ENCODE results near the gene TMEM121B.
A peak's percentile ranks its signal among the peaks of the same experiment; 100 is the strongest.
"Not testable (repeated sequence)": the region's sequence is repeated elsewhere in the genome, so short reads cannot be mapped to it uniquely, and the experiment has no call there.

Gene TMEM121B
- 0.22 to 0.24 reads per million in 2 experiments for total RNA-seq

DNA sequence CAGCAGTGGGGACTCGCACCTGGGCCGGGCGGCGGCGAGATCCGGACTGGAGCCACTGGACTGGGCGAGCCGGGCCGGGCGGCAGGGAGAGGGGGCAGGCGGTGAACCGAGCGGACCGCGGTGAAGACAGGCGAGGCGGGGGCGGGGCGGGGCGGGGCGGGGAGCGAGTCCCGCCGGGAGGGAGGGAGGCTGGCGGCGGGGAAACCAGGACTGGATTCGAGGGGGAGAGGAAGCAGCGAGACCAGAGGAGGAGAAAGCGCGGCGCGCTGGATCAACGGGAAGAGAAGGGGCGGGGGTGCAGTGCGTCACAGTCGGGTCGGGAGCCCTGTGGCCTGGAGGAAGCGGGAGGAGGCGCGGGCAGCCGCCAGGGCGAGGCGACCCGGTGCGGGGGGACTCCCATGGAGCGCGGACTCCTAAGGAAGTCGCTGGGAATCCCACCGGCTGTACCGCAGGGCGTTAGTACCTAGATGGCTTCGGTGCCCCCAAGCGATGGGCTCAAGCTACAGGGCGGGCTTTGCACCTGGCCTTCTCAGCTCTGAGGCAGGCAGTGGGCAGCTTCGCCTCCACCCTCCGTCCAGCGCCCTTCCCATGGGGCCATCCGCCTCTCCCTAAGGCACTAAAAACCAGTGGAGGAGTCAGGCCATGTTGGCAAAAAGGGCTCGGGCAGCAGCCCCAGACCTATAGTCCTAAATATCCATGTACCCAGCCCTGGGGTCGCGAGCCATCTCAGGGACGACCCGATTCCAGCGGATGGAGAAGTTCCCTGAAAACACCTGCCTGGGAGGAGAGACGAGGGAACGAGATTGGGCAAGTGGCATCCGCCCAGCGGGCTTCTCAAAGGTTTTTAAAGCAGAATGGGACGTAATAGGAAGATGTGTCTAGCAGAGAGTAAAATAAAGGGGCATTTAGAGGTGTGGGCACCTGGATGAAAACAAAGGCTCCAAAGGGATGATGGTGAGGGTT lies at the start of gene TMEM121B:
TSS of gene TMEM121B (minus strand) at position 128 of the 963 bp plus-strand sequence. CDS start 233 bp downstream, outside the sequence.
- no peak for DNase-seq (ENCODE audit: low read depth)

DNA sequence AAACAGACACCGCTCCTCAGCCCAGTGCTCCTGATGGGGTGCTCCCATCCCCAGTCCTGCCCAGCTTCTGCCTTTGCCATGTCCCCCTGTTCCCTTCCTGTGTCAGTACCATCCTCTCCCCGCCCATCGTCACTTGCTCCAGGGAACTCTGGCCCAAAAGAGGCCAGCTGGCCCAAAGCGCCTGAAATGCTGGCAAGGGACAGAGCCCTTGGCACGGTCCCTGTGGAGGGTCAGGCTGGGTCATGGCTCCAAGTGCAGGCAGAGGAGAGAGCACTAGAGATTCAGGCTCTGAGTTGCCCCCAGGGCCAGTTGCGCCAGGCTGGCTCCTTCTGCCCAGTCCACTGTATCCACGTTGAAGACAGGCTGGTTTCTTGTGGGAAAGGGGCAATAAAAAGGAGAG lies 46.3 kb upstream of the TMEM121B start:
- no peak for DNase-seq (ENCODE audit: low read depth)

DNA sequence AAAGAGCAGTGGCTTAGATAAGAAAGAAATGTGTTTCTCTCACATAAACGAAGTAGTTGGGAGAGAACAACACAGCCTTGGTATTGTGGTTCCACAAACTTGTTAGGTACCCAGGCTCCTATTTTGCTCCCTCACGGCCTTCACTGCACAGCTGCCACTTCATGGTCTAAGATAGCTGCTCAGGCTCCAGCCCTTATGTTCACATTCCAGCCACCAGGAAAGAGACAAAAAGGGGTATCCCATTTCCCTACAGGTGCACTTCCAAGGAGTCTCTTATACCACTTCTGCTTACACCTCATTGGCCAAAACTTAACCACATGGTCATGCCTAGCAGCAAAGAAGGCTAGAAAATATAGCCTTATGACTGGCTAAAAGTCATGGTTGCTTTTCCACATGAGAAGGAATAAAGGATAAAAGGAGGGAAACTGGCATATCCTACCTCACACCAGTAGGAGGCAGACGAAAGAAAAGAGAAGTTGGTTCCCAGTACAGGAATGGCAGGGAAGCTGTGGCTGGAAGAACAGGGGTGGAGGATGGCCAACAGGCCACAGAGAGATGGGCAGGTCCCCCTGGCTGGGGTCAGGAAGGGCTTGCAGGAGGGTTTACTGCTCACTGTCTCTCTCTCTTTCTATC lies 43.3 kb upstream of the TMEM121B start:
- no peak for DNase-seq (ENCODE audit: low read depth)

DNA sequence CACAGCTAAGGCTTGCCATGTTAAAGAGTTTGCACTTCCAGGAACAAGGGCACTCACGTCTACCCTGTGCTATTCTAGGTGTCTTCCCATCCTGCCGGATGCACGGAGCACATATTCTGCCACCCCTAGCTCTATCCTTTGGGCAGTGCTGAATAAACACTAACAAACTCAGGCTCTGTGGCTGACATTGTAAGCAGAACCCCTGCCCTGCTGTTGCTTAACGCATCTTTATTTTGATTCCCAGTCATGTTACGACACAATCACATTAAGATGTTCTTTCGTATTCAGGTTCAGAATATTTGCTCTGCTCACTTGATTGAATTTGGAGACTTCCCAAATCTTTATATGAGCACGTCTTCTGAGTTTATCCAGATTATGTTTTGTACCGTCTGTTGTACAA lies 41.6 kb upstream of the TMEM121B start:
- DNase-seq (ENCODE audit: low read depth): no peak

DNA sequence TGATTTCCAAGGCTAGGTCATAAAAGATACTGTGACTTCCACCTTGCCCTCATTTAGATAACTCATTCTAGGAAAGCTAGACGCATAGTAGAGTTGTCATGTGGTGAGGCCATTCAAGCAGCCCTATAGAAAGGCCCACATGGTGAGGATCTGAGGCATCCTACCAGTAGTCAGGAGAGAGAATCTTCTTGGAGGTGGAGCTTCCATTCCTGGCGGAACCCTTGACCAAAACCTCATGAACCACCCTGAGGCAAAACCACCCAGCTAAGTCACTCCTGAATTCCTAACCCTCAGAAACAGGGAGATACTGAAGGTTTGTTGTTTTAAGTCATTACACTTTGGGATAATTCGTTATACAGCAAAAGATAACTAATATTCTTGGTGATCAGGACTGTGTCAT lies 40.8 kb upstream of the TMEM121B start:
- no peak for DNase-seq (ENCODE audit: low read depth)

DNA sequence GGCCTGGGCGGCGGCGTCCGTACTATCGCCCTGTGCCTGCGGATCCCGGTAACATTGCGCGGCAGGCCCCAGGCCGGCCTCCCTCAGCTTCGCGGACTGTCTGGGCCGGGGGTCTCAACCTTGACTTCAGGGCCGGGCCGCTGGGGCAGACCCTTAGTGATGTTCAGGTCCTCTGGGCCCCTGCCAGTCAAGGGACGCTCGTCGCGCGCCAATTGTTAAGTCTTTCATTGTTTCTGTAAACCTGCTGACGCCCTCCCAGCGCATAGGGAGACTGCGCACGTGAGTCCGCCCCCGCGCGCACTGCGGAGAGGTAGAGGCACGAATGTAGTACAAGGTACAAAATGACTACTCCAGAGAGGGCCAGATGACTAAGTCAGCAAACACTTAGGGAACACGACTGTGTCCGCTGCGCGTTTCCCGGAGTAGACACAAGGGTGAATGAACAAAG lies 38.4 kb upstream of the TMEM121B start:
- DNase-seq (ENCODE audit: low read depth): peak; percentile 12

DNA sequence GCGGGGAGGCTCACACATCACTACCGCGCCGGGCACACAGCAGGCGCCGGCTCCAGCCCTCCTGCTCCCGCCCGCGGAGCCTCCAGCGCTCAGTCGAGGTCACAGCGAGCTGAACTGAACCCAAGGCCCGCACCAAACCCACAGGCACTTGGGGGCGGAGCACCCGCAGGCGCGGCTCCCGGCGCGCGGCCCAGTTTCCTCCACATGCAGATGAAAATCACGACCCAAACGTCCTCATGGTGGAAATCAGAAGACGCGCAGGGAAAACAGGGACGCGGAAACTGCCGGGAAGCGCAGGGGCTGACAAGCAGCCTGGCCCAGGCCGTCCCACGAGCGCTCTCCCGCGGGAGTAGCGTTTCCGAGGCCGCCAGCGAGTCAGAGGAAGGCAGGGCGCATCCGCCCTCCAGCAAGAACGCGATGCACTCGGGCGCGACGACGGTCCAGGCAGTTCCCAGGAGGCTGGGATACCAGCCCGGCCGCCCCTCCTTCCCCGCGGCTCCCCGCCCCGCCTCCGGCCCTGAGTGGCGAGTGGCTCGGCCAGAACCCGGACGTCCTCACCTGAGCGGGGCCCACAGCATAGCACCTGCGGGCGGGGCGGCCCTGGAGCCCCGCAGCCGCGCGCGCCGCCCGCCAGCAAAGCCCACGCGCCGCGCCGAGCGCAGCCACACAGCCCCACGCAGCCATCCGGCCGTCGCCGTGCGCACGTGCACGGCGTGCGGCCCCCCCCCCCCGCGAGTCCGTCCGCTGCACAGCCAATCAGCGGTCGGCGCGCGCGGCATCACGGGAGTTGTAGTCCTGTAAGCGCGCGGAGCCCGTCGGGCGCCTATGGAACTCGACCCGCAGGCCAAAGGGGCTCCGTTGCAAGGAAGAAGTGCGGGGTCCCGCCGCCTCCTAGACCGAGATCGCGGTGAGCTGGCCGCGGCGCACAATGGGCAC lies 37.7 kb upstream of the TMEM121B start, which contains the start of gene HDHD5:
TSS of gene HDHD5 (minus strand) at position 710 of the 936 bp plus-strand sequence. CDS start at position 684, 26 bp downstream.
- peak; percentile 86 for DNase-seq (ENCODE audit: low read depth)

DNA sequence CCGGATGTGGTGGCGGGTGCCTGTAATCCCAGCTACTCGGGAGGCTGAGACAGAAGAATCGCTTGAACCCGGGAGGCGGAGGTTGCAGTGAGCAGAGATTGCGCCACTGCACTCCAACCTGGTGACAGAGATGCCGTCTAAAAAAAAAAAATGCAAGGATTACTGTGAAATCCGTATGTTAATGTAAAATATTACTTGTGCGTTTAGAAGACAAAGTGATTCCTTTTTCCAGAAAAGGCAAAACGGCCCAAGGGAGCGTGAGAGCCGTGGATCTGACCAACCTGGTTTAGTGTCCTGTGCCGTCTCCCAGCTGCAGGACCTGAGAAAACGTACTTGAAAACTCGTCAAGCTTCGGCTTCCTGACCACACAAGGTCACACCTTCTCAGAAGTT lies 37.0 kb upstream of the TMEM121B start:
- no peak for DNase-seq (ENCODE audit: low read depth)

DNA sequence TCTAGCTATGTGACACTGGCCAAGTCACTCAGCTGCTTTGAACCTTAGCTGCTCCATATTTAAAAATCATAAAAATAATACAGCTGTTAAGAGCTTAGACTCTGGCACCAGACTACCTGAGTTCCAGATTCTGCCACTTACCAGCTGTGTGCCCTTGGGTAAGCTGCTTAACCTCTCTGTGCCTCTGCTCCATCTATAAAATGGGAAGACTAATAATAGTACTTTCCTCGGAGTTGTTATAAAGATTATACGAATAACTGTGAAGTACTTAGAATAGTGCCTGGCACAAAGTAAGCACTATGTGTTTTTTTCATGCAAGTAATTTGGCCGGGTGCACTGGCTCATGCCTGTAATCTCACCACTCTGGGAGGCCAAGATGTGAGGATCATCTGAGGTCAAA lies 36.6 kb upstream of the TMEM121B start:
- no peak for DNase-seq (ENCODE audit: low read depth)

DNA sequence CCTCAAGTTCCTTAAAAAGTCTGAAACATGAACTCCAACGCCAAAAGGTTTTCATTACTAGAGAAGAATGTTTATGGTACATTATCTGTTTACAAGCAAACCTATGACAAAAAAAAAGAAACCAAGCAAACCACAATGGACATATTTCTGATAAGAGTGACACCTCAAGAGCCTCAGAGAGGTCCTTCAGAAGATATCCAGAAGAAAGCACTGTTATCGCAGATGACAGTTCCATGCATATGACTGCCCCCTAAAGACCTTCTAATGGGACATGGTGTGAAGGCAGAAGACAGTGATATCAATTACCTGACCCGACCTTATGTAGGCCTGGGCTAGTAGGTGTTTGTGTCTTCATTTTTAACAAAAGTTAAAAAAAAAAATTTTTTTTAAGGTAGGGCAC lies 34.8 kb upstream of the TMEM121B start:
- no peak for DNase-seq (ENCODE audit: low read depth)

DNA sequence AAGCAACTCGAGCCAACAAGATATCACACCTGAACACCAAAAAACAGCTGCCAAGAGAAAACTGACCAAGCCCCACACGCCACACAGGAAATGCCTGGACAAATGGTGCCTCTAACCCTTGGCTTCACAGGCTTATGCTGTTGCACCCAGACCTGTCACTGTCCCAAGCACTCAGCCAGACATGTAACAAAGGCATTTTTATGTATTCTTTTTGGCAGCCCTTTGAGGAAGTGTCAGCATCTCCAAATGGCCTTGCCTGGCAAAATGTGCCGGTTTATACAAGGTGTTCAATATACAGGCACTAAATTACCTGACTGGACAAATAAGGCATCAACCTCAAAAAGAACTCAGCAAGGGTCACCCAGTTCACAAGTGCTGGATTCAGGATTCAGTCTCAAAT lies 31.8 kb upstream of the TMEM121B start:
- no peak for DNase-seq (ENCODE audit: low read depth)

DNA sequence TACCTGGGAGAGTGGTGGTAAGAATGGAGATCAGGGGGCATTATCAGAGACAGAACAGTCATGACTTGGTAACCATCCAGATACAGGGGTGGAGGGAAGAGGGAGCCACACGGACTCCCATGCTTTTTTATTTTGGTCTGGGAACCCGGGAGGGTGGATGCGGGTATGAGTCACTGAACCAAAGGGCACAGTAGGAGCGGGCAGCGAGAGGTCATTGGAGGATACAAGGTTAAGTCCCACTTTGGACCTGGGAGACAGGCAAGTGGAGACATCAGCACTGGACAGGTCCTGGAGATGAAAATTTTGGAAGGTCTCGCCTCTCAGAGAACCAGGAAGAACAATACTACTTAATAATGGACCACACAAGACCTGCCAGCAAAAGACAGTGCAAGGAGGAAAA lies 31.2 kb upstream of the TMEM121B start:
- no peak for DNase-seq (ENCODE audit: low read depth)

DNA sequence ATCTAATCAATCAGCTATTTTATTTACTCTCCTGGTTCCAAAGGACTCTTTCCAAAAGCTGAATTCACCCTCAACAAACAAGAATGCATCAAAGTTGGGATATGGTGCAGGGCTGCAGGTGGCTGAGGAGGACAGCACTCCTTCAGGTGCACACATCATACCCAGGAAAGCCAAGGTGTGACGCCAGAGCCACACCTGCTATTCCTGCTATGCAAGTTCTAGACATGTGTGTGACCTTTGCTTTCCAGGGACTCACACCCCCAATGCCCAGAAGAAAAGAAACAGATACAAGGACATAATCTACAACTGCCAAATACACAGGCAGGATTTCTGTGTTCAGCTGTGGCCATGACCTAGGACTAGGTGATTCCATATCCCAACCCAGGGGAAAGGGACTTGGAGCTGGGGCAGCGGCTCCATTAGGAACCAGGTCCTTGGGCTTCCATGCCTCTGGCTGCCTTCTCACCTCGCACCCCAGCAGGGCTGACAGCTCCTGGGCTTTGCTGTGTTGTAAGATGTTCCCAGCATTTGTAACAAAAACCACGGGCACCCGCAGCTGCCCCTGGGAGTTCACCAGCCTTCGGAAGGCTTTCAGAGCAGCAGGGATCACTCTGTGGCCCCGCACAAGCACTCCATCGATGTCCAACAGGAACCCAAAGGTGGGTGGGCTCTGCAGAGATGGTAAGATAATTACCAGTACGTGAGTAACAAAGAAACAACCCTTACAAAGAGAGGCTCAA lies 28.1 kb upstream of the TMEM121B start:
- DNase-seq (ENCODE audit: low read depth): no peak

DNA sequence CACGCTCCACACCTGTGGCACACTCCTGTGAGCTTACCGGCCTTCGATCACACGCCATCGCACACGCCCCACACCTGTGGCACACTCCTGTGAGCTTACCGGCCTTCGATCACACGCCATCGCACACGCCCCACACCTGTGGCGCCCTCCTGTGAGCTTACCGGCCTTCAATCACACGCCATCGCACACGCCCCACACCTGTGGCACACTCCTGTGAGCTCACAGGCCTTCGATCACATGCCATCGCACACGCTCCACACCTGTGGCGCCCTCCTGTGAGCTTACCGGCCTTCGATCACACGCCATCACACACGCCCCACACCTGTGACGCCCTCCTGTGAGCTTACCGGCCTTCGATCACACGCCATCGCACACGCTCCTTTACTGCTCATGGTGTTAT lies 26.3 kb upstream of the TMEM121B start:
- DNase-seq (ENCODE audit: low read depth): not testable (repeated sequence)

DNA sequence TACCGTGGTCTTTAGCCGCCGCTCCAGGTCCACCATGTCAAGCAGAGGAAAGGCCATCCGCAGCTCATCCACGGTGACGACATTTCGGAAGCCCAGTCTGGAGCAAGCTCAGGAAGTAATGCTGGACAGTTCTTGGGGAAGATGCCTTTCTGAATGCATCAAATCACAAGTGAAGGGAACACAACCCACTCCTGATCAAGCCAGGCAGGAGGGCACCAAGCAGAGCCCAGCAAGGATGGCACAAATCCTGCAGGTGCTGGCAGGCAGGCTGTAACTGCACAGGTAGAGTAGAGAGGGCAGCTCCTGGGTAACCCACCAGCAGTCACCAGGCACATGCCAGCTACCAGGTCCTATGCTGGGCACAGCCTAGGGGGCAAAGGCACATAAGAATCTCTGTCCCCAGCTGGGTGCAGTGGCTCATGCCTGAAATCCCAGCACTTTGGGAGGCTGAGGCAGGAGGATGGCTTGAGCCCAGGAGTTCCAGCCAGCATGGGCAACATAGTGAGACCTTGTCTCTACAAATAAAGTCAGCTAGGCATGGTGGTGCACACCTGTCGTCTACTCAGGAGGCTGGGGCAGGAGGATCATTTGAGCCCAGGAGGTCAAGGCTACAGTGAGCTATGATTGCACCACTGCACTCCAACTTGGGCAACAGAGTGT lies 24.0 kb upstream of the TMEM121B start:
- no peak for DNase-seq (ENCODE audit: low read depth)

DNA sequence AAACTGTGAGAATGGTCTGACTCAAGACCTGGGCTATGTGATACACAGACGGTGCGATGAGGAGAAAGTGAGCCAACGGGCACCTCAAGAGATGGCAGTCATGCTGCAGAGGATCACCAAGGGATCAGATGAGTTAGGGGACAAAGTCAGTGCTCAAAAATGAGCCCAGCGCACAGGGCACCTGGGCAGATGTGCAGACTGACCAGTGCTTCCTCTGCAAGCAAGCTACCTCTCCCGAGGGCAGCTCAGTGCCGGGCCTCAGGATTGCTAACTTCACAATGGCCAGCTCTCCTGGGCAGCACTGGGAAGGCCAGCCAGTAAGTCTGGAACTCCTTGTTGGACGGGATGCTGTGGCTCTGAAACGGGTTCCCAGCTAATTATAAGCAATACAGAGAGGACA lies 22.7 kb upstream of the TMEM121B start:
- no peak for DNase-seq (ENCODE audit: low read depth)

DNA sequence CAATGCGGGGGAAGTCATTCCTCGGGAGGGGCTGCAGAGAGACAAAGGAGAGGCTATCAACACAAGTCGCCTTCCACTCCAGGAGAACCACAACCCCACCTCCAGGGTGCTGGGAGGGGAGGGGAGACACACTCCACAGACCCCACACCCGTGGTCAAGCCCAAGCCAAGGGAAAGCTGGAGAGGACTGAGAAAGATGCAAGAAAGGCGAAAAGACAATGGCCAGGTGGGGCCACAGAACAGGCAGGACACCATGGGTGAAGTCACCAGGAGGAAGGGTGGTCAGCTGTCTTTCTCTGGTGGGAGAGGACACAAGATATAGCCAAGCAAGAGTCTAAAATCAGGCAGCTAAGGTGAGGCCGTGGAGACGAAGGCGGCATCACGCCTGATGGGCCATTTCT lies 21.9 kb upstream of the TMEM121B start:
- no peak for DNase-seq (ENCODE audit: low read depth)

DNA sequence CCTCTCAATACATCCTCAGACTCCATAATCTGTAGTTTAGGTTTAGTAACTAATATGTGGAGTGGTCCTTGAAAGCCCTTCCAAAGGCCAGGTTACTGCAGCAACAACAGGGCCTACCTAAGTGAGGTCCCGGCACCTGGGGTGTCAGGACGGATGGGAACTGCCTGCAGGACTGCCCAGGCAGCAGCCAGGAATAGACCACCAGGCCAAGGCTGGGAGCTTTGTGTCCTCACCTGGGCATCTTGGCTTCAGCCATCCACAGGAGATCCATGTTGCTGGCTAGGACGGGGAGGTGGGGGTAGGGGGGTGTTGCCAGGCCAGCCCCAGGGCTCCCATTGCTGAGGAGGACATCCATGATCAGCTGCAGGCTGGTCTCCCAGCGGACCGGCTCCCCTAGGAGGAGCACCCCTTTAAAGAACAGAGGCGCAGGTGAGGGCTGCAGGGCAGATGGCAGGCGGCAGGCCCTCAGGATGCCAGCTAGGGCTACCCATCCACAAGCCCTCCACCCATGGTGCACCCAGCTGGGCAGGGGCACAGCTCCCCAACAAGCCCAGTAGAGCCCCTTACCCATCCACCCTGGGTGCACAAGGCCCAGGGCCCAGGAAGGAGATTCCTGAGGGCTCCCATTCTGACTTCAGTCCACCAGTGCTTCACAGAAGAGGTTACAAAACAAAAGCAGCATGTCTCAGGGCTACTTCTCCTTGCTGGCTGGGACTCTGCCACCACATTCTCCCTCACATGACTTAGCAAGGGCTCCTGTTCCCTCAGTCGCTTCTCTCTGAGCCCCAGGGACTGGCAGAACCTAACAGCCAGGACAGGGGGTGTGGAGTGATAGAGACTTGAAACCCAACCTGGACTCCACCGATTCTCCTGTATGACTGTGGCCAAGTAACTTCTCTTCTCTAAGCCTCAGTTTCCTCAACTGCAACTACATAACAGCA lies 19.9 kb upstream of the TMEM121B start:
- DNase-seq (ENCODE audit: low read depth): no peak

DNA sequence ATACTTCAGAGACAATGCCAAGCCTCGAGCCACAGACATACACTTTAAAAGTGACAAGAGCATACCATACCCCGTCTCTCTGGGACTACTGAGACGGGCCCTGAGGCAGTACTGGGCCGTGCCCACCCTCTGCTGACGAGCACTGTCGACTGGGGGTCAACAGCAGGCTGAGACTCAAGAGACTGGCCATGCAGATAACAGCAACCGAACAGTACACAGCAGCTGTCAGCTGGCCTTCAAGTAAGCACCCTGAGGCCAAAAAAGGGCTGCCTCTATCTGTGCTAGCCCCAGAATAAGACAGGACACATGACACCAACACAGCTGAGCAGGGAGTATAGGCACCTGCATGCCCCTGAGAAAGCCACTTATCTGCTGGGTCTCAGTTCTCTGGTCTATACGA lies 18.9 kb upstream of the TMEM121B start:
- no peak for DNase-seq (ENCODE audit: low read depth)
